ENCODE data around the gene PKD2L1.
"Not testable (repeated sequence)": the region's sequence is repeated elsewhere in the genome, so short reads cannot be mapped to it uniquely, and the experiment has no call there.

PKD2L1 gene

GRCh38 chr10:100287756-100288155, 42.3 kb downstream of the PKD2L1 start:
- DNase-seq = no peak

DNA sequence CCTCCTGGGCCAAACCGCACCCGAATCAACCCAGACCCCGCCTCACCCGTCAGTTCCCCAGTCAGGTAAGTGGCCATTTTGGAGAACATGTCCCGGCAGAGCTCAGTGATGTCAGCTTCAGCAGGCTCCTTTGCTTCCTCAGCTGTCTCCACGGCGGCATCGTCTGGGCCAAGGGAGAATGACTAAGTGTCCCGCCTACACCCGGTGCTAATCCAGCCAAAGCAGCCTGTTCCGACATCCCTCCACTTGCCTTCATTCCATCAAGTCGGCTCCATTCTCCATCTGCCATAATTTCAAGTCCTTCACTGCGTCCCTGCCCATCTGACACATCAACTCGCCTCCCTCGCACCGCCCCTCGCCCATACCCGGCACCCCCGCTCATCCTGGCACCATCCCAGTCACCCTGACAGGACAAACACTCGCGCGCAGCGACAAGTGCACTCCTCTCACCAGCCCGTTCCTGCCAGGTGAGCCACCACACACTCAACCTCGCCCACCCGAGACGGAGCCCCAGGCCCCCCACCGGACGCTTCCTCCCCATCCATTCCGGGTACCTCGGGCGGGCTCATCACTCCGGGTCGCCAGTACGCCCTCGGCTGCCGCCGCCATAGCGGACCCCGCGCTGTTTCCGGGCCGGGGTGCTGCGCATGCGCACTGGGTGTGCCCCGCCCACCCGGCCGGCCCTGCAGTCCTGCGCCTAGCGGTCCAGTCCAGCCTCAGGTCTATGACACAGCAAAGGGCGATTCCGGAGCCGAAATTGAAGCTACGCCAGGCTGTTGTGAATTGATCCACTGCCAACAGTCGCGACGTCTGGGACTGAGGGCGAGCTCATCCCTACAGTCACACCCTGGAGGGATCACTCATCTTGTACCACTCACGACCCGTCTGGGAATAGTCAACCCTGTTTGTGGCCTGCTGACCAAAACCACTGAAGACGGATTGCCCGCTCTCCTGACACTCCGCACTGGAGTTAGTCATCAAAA, 43.7 kb downstream of the PKD2L1 start, which contains the start of gene BLOC1S2:
BLOC1S2 (minus strand) TSS at position 630 of the 983 bp plus-strand sequence; CDS start at position 609, 21 bp downstream.
- peak; percentile 56 to 96 (median 86) for DNase-seq

- DNase-seq = not testable (repeated sequence)
These were observed 44.7 kb downstream of the PKD2L1 start for GRCh38 chr10:100285326-100285725.

DNA sequence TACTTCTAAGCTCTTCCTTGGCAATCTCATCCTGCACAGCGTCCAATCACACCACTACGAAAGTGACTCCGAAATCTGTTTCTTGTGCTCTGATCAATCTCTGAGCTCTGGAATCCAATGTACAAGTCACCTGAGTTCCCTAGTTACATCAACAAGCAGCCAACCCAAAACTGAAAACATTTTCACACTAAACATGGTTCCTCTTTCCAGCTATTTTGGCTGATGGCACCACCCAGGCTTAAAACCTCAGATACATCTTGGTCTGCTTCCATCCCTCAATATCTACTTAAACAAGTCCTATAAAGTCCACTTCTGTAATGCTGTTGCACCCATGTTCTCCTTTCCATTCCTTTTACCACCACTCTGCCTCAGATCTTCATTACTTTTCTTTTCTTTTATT, 47.1 kb downstream of the PKD2L1 start:
- no peak for DNase-seq

DNA sequence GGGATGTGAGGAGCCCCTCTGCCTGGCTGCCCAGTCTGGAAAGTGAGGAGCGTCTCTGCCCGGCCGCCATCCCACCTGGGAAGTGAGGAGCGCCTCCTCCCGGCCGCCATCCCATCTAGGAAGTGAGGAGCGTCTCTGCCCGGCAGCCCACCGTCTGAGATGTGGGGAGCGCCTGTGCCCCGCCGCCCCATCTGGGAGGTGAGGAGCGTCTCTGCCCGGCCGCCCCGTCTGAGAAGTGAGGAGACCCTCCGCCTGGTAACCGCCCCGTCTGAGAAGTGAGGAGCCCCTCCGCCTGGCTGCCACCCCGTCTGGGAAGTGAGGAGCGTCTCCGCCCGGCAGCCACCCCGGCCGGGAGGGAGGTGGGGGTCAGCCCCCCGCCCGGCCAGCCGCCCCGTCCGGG, 53.1 kb downstream of the PKD2L1 start:
- not testable (repeated sequence) for DNase-seq

GRCh38 chr10:100267239-100268104, 62.6 kb downstream of the PKD2L1 start, which contains the start of gene CWF19L1:
TSS of gene CWF19L1 (minus strand) at chr10:100267638. CDS start at chr10:100267593, 45 bp downstream.
- peak; percentile 18 to 90 (median 76) for DNase-seq

DNA sequence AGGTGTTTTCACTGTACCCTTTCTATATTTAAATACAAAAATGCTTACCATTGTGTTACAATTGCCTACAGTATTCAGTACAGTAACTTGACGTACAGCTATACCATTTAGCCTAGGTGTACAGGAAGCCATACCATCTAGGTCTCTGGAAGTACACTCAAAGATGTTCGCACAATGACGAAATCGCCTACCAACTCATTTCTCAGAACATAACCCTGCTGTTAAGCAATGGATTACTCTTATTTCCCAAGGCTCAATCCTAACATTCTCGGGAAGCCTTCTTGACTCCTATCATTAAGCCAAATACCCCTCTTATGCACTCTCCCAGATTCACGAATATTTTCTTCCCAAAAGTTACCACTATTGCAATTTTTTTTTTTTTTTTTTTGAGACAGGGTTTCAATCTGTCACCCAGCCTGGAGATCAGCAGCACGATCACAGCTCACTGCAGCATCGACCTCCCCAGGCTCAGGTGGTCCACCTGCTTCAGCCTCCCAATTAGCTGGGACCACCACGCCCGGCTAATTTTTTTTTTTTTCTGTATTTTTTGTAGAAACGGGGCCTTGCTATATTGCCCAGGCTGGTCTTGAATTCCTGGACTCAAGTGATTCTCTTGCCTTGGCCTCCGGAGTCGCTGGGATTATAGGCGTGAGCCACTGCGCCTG, 64.1 kb downstream of the PKD2L1 start:
- no peak for DNase-seq

DNA sequence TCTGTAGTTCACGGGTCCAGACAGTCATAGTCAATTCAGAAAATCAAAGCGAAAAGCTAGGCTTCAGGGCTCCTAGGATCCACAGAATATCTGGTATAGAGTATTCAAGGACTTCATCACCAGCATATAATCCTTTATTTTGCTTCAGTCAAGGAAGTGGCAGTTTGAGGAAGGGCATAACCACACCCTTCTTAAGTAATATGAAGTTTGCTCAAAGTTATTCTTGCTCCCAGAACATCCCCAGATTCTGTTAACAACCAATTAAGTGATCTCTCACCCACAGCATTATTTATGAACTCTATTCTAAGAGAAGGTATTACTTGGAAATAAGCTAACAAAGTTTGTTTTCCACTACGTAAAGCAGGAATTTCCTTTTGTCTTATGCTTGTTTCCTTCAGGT, 75.8 kb downstream of the PKD2L1 start:
- no peak for DNase-seq

- no peak for DNase-seq
These were observed 77.0 kb downstream of the PKD2L1 start for GRCh38 chr10:100253041-100253440.

DNA sequence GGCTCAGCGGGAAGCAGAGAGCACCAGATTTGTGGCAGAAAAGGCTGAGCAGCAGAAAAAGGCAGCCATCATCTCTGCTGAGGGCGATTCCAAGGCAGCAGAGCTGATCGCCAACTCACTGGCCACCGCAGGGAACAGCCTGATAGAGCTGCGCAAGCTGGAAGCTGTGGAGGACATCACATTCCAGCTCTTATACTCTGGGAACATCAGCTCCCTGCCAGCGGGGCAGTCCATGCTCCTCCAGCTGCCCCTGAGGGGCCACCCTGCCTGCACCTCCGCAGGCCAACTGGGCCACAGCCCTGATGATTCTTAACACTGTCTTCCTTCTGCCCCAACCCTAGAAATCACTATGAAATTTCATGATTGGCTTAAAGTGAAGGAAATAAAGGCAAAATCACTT, 81.2 kb downstream of the PKD2L1 start:
- DNase-seq = no peak

- no peak for DNase-seq
These were observed 84.4 kb downstream of the PKD2L1 start for GRCh38 chr10:100245484-100246220.

DNA sequence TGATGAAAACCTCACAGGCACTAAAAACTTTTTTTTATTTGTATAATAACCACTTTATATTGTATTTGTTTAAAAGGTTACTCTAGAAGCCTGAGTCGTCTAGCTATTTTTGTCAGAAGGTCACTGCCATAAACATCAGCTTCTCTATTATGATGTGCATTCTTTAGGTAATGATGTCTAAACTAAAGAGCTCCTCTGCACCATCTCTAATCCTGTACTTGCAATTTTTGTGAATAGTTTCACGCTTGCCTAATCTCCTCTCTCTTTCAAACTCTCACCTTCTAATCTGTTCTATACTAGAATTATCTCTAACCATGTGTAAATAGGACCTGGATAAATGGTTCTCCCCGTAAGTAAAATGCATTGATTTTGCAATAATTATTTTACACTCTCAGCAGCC, 90.2 kb downstream of the PKD2L1 start:
- DNase-seq = no peak

GRCh38 chr10:100238429-100238828, 91.6 kb downstream of the PKD2L1 start:
- no peak for DNase-seq
